NCI-H1436 (cell line): ENCODE results near the gene PHF21B.
"Not testable (repeated sequence)": the region's sequence is repeated elsewhere in the genome, so short reads cannot be mapped to it uniquely, and the experiment has no call there.

ENCODE experiments used
- DNase-seq: peaks from one replicate; lab custom pipeline; 2025; lab: John Stamatoyannopoulos, UW

Gene PHF21B

DNA sequence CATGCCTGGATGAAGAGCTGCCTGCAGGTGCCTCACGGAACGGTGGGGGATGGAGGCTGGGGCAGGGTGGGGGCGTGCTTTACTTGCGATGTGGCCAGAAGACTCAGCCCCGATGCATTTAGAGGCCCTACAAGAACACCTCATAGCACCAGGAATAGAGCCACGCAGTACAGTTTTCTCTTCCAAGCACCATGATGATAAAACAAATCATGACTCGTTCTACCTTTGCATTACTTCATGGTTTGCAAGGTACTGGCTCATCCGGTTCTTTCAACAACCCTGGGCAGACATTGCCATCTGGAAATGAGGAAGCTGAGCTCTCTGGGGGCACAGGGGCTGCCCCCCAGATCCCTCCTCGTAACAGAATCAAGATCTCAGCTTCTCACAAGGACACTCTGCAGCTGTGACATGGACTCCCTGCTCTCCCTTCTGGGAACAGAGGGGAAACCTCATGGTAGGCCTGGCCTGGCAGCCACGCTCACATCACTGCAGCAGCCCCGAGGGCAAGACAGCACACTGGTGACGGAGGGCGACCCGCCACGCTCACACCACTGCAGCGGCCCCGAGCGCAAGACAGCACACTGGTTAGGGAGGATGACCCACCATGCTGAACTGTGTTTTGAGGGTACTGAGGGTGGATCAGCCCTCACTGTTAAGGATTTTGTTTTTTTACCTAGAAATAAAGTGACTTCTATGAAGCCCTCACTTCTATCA lies 46.9 kb downstream of the PHF21B start:
- no peak for DNase-seq

DNA sequence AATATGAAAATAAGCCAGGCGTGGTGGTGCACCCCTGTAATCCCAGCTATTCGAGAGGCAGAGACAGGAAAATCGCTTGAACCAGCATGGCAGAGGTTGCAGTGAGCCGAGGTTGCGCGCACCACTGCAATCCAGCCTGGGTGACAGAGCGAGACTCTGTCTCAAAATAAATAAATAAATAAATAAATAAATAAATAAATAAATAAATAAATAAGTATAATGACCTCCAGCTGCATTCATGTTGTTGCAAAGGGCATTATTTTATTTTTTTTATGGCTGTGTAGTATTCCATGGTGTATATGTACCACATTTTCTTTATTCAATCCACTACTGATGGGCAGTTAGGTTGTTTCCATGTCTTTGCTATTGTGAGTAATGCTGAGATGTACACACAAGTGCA lies 48.1 kb downstream of the PHF21B start:
- not testable (repeated sequence) for DNase-seq

DNA sequence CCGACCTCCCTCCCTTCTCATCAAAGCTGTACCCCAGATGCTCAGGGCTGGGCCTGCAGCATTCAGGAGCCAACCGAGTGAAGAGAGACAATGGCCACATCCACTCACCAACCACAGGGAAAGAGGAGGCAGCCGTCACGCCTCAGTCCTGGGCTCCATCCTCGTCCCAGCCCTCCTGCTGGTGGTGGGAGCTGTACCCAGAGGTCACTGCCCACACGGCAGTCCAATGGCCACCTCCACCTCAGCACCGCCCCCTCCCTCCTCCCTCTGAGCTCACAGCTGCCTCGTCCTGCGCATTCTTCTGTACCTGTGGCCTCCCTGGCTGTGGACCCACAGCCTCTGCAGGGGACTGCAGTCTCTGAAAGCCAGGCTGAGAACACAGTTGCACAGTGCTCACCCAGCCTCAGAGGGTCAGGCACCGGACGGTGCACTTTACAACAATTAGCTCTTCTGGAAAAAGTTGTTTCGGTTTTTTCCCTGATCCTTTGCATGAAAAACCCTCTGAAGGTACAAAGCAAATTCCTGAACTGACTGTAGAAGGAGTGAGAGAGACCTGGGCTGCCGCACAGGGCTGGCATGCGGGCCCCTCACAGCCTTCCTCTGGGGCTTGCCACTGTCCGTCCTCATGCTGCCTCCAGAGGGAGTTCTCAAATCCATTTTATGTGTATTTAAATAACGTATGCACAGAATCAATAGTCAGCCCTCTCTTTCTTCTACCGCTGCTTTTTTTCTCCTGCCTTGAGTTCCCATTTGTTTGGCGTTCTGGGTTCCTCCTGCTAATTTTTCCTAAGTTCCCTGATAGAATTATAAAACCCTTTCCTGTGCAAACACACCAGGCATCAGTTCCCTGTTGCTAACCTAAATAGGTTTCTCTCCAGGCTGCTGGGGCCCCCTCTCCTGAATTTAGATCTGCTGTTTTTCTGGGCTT lies 52.7 kb downstream of the PHF21B start:
- no peak for DNase-seq

GRCh38 chr22:44955102-44955501 lies 54.7 kb downstream of the PHF21B start:
- DNase-seq, result no peak

- no peak for DNase-seq
Observed at GRCh38 chr22:44954149-44954548, 55.7 kb downstream of the PHF21B start.

DNA sequence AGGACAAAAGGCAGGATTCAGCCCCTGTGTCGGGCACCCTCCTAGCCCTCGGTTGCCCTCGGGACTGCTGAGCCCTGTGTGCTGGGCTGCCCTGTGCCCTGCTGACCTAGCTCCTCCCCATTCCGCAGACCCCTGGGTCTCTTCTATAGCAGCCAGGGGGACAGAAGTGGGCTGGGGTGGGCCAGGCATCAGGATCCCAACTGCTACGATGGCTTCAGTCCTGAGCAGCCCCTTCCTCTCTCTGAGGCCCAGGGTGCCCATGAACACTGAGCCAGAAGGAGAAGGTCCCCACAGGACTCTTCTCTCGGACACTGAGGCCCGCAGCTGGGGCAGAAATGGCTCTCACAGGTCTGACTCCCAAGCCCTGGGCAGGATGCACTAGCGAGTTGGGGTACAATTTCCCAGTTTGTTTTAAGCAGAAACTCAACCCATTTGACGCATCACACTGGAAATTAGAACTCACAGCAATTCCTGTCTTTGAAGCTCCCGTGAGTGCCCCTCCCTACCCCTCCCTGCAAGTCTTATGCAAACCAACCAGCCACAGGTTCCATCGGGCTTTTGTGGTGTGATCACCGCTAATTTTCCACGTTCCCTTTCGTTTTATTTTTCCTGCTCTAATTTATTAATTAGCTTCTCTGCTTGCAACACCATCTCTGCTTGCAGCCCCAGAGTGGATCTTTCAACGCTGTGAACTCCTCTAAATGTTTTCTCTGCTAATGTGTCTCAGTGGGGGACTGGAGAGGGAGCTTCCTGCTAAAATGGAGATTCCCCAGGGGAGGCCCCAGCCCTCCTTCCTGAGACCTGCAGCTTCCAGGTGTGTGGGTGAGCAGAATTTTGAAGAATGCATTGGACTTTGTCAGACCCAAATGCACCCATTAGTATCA lies 56.7 kb downstream of the PHF21B start:
- DNase-seq, result no peak

- DNase-seq, result no peak
Observed at GRCh38 chr22:44951510-44951816, 58.3 kb downstream of the PHF21B start.

DNA sequence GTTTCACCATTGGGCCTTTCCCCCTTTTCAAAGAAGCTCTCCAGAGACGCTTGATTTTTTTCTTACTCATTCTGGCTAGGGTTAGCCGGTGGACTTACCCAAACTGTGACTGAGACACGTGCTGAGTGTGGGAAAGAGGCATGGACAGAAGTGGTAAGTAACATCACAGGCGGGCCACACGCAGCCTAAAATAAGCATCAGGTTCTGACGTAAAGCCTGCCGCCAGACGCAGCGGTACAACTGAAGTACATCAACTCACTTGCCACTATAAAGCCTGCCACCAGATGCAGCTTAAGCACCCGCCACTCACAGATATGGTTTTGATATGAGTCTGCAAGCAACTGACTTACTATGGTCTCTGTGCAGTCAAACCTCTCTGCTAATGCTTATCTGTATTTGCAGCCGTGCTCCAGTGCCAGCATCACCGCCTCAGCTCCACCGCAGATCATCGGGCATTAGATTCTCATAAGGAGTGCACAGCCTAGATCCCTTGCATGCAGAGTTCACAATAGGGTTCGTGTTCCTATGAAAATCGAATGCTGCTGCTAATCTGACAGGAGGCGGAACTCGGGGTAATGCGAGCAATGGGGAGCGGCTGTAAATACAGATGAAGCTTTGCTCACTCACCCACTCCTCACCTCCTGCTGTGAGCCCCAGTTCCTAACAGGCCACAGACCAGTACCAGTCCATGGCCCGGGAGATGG lies 58.8 kb downstream of the PHF21B start:
- no peak for DNase-seq

DNA sequence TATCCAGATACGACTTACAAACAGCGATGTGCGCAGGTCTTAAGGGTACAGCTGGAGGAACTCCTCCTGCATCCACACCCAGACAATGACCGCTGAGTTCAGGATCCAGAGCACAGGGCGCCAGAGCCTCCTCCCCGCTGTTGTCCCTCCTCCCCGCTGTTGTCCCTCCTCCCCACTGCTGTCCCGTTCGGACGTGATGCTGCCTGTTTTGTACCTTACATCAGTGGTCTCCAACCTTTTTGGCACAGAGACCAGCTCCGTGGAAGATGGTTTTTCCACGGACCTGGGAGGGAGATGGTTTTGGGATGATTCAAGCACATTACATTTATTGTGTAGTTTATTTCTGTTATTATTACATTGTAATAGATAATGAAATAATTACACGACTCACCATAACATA lies 62.0 kb downstream of the PHF21B start:
- DNase-seq, result no peak

DNA sequence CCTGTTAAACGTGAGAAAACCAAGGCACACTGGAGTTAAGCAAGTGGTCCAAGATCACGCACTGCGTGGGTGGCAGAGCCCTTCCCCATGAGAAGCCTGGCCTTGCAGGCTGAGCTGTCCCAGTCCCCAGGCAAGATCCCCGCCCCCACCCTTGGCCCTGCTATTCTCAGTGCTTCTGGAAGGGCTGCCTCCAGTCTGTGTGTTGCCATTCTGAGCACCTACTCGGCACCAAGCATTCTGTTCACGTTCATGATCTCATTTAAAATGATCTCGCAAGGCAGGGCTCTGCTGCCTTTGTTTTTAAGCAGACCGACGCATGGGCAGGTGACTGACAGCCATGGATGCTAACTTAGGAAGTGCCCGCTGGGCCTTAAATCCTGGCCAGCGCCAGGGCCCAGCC lies 62.8 kb downstream of the PHF21B start:
- no peak for DNase-seq

DNA sequence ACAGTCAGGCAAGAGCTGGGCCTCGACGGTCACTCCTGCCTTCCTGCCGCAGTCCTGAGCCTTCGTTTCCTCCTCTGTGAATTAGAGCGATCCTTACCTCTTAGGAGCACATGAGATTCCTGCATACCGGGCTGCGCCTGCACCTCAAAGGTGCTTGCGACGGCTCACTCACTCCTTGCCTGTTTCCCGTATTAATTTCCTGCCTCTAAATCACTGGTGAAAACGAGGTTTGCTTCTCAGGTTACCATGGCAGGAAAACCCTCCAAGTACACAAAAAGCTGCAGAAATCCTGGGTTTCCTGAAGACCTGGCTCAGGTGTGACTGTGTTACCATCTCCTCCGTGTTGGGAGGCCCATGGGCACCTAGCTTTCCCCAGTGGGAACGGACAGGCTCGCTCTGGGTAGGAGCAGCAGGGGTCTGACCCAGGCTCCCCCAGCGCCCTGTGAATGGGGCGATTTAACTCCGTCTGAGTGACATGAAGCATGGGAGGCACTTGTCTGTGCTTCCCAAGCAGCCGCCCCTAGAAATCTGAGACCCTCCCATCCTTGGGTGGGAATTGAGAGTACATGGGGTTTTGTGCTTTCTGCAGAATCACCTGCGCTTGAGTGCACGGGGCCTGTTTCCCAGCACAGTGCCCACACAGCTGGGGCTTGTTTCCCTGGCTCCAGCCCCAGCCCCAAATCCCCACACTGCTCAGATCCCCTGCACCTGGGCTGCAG lies 64.8 kb downstream of the PHF21B start:
- DNase-seq, result no peak

DNA sequence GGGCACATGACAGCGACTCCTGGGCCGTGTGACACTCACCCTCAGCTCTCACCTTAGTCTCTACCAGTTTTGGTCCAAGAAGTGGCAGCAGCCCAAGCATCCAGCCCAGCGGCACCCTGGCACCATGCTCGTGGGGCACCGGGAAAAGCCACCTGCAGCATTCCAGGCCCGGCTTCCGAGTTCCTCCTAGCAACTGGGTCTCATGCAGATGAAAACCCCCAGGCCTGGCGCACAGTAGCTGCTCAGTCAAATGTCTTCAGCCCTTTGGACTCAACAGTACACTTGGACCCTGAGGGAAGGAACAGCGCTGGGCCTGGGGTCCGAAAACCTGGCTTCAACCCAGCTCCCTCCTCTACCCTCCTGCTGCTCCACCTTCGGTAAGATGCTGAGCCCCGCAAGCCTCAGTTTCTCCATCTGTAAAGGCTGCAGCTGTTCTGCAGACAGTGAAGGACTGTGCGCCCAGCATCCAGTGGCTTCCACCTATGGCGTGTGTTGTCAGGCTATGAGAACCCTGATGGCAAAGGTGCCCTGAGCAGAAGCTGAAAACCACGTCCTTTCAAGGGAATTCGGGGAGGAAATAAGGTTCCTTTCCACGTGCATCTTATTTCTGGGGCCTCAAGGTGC lies 66.0 kb downstream of the PHF21B start:
- DNase-seq, result no peak

DNA sequence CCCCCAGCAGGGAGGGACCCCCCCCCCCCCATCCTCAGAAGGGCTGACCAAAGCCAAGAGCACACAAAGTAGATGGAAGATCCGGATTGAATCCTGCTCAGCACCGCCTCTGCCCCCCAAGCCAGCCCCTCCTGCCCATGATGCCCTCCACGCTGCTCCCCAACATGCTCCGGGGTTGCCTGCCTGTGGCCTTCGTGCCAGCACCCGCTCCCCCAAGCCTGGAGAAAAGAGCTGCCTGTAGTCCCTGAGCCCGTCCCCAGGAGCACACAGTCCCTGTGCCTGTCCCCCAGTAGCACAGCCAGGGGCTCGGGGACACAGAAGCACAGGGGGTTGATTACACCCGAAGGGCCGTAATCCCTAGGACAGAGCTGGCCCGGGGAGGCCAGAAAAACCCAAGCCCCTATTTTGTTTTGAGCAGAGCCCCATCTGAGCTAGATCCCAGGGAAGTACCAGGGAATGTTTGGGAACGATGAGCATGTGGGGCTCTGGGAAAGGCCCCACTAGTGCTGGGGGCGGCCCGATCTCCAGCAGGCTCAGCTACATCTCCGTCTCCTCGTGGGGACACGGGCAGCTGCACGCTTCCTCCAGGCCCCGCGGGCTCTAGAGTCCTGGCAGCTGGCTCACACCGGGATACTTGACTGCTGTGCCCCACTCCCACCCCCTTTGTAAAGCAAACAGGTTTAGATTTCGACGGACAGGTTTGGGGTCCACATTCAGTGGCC lies 66.7 kb downstream of the PHF21B start:
- DNase-seq, result no peak

DNA sequence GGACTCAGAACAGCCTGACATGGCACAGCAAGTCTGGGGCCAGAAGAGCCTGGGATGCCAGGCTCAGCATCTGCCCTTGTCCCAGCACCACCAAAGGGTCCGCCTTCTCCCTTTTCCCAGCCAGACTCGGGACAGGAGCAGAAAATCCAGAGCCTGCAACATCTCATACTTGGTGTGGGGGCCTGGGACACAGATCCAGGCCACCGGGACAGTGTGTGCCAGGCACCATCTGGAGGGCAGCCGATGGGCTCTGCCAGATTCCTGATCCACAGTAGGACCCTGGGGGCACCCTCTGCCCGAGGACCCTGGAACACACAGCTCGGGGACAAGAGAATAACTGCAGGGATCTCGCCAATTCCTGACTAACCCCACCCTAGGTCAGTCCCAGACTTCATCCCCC lies 67.7 kb downstream of the PHF21B start:
- no peak for DNase-seq

DNA sequence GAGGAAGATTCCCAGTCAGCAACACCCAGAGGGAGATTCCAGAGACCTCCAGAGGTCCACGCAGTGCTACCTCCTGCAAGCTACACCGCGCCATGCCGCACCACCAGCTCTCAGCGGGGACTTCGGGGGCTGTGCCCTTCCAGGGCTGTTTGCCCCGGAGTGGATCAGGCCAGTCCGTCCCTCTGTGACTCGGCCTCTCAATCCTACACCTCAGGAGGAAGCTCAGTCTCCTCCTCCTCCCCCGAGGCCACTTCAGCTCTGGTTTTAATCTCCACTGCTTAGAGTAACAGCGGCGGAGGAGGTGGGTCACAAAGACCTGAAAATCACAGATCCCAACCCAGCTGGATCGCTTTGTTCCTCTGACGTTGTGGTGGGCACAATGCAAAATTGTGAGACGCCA lies 68.6 kb downstream of the PHF21B start:
- no peak for DNase-seq

DNA sequence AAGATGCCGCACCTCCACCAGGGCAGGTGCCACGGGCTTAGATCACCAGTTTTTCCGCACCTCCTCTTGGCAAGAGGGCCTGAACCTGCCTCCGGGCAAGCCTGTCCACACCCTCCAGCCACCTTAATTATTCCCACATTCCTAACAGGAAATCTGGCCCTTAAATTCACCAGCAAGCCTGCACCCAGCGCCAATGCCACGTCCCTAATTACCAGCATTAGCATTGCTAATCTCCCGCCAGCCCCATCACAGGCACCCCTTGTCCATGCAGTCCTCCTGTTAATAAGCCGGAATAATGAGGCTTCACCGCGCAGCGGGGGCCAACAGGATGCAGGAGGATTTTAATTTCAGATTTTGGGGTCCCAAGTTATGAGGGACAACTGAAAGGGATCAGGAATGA lies 69.7 kb downstream of the PHF21B start:
- DNase-seq, result no peak

DNA sequence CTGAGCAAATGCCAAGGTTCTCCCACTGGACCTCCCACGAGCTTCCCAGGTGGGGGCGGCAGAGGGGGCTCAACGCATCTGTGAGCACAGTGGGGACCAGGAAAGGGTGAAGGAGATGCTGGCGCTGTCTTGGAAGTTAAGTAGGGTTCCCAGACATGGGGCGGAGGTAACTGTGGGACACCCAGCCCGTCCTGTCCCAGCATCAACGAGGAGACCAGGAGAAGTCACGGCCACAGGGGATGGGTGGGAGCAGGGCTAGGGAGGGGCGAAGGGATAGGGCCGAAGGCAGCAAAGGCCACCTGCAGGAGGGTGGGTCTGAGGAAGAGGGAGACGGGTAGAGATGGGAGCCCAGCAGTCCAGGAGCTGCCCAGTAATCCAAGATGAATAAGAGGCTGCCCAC lies 70.4 kb downstream of the PHF21B start:
- no peak for DNase-seq

- DNase-seq, result no peak
Observed at GRCh38 chr22:44938886-44939285, 70.9 kb downstream of the PHF21B start.

DNA sequence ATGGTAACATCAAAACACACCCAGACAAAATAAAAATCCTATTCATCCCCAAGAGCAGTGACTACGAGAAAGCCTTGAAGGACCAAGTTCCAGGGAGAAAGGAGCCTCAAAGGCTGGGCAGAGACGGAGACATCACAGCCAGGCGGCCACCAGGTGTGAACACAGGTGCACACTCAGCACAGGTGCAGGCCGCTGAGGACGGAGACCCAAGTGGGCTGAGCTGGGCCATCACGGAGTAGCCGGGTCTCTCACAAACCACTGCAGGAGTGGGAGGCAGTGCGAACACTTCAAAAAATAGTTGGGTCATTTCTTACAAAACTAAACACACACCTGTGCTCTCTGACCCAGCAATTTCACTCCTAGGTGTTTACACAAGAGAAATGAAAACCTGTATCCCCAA lies 72.6 kb downstream of the PHF21B start:
- DNase-seq, result no peak

DNA sequence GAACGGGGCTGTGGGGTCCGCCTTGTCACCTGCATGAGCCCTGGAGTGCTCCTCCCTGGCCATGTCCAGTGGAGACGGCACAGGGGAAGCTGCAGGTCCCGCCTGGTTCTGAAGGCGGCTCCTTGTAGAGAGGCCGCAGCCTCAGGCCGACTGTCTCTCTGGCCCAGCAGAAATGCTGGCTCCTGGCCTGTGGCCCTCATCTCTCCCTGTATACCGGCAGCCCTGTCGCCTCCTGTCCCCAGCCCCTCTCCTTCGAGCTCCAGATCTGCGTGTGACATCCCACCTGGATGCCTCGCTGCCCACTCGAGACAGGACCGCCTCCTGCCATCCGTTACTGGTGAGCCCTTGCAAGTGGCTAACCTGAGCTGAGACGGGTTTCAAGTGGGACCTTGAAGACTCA lies 73.6 kb downstream of the PHF21B start:
- DNase-seq, result no peak
